GM12874 (cell line): ENCODE measurements around the gene FHAD1.

Source experiments
- CTCF ChIP-seq: IDR thresholded peaks from 2 replicates; pipeline ENCODE4 v1.5.1; 2011; ENCODE audit warnings: low read depth, mild to moderate bottlenecking, control low read depth, low read length, moderate library complexity; ENCODE audit not compliant: insufficient read depth

The FHAD1 gene

GRCh38 chr1:15212216-15212953, 34.6 kb upstream of the FHAD1 start:
- no peak for TF ChIP-seq CTCF

GRCh38 chr1:15212954-15213291, 34.1 kb upstream of the FHAD1 start:
- no peak for TF ChIP-seq CTCF

GRCh38 chr1:15213341-15213821, 33.6 kb upstream of the FHAD1 start:
- TF ChIP-seq CTCF: no peak

GRCh38 chr1:15214527-15214926, 32.5 kb upstream of the FHAD1 start:
- TF ChIP-seq CTCF: no peak

GRCh38 chr1:15215116-15215515, 31.9 kb upstream of the FHAD1 start:
- TF ChIP-seq CTCF: no peak

- TF ChIP-seq CTCF: no peak
Measured at GRCh38 chr1:15217654-15218053, 29.4 kb upstream of the FHAD1 start.

GRCh38 chr1:15218287-15219279, 28.4 kb upstream of the FHAD1 start:
- TF ChIP-seq CTCF: no peak
